Activated CD4-positive, alpha-beta T cell treated with anti-CD3 and anti-CD28 coated beads for 4 hours (primary cell): ENCODE results near the gene PGAP3.

Experiments used
- DNase-seq, 2 donors: peaks; one replicate each; pipeline ENCODE4 v3.0.0-alpha.2; 2020

The PGAP3 gene

GRCh38 chr17:39669897-39670735 is 17.7 kb downstream of the PGAP3 start:
- no peak for DNase-seq

GRCh38 chr17:39667945-39668924 is 19.6 kb downstream of the PGAP3 start, which contains the start of gene PNMT:
PNMT (plus strand) TSS chr17:39668453; CDS start chr17:39668476, 23 bp downstream.
- DNase-seq = peak; percentile 53 to 70

GRCh38 chr17:39667262-39667944 is 20.5 kb downstream of the PGAP3 start:
- DNase-seq = no peak

GRCh38 chr17:39666601-39667261 is 21.1 kb downstream of the PGAP3 start:
- no peak for DNase-seq

- DNase-seq = no peak
These were observed 21.6 kb downstream of the PGAP3 start for GRCh38 chr17:39666231-39666600.

GRCh38 chr17:39665642-39666224 is 22.1 kb downstream of the PGAP3 start:
- no peak for DNase-seq

- no peak for DNase-seq
These were observed 23.0 kb downstream of the PGAP3 start, which contains the start of gene TCAP for GRCh38 chr17:39664581-39665561. TCAP (plus strand) TSS chr17:39665349; CDS start chr17:39665360, 11 bp downstream.

GRCh38 chr17:39663688-39664580 is 23.9 kb downstream of the PGAP3 start:
- no peak for DNase-seq

GRCh38 chr17:39663340-39663687 is 24.5 kb downstream of the PGAP3 start:
- DNase-seq = no peak

GRCh38 chr17:39662551-39663339 is 25.1 kb downstream of the PGAP3 start:
- DNase-seq = no peak

GRCh38 chr17:39661744-39662541 is 25.9 kb downstream of the PGAP3 start:
- no peak for DNase-seq

- no peak for DNase-seq
These were observed 27.2 kb downstream of the PGAP3 start for GRCh38 chr17:39660397-39661385.

GRCh38 chr17:39660011-39660360 is 27.9 kb downstream of the PGAP3 start:
- DNase-seq = no peak

GRCh38 chr17:39659279-39660010 is 28.4 kb downstream of the PGAP3 start:
- DNase-seq = no peak

GRCh38 chr17:39658760-39659159 is 29.1 kb downstream of the PGAP3 start:
- DNase-seq = no peak

- no peak for DNase-seq
These were observed 29.5 kb downstream of the PGAP3 start for GRCh38 chr17:39658346-39658745.
